GM12801 (cell line): ENCODE data around the gene SARS1.

Source experiments
- TF ChIP-seq, protein P1 (sequence below): IDR thresholded peaks from one replicate; pipeline ENCODE4 v1.5.1; 2011; ENCODE audit warnings: control low read depth; ENCODE audit not compliant: insufficient read length; ENCODE audit errors: extremely low read depth

The SARS1 gene

DNA sequence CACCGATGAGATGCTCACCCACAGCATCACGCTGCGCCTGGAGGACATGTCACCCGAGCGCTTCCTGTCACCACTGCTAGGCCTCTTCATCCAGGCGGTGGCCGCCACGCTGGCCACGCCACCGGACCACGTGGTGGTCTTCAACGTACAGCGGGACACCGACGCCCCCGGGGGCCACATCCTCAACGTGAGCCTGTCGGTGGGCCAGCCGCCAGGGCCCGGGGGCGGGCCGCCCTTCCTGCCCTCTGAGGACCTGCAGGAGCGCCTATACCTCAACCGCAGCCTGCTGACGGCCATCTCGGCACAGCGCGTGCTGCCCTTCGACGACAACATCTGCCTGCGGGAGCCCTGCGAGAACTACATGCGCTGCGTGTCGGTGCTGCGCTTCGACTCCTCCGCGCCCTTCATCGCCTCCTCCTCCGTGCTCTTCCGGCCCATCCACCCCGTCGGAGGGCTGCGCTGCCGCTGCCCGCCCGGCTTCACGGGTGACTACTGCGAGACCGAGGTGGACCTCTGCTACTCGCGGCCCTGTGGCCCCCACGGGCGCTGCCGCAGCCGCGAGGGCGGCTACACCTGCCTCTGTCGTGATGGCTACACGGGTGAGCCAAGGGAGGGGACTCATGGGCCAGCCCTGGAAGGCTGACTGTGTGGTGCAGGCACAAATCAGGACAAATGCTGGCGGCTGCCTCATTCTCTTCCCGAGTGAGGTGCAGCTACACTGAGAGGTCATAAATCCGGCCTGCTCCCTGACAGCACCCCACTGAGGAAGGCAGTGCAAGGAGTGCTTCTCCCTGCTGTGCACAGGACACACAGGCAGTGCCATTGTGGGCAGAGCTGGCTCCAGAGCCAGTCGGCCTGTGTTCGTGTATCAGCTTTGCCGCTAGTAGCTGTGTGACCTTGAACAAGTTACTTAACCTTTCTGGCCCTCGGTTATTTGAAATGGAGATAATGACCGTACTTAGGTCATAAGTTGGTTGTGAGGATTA, 45.1 kb downstream of the SARS1 start:
- TF ChIP-seq, protein P1, sequence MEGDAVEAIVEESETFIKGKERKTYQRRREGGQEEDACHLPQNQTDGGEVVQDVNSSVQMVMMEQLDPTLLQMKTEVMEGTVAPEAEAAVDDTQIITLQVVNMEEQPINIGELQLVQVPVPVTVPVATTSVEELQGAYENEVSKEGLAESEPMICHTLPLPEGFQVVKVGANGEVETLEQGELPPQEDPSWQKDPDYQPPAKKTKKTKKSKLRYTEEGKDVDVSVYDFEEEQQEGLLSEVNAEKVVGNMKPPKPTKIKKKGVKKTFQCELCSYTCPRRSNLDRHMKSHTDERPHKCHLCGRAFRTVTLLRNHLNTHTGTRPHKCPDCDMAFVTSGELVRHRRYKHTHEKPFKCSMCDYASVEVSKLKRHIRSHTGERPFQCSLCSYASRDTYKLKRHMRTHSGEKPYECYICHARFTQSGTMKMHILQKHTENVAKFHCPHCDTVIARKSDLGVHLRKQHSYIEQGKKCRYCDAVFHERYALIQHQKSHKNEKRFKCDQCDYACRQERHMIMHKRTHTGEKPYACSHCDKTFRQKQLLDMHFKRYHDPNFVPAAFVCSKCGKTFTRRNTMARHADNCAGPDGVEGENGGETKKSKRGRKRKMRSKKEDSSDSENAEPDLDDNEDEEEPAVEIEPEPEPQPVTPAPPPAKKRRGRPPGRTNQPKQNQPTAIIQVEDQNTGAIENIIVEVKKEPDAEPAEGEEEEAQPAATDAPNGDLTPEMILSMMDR: no peak

DNA sequence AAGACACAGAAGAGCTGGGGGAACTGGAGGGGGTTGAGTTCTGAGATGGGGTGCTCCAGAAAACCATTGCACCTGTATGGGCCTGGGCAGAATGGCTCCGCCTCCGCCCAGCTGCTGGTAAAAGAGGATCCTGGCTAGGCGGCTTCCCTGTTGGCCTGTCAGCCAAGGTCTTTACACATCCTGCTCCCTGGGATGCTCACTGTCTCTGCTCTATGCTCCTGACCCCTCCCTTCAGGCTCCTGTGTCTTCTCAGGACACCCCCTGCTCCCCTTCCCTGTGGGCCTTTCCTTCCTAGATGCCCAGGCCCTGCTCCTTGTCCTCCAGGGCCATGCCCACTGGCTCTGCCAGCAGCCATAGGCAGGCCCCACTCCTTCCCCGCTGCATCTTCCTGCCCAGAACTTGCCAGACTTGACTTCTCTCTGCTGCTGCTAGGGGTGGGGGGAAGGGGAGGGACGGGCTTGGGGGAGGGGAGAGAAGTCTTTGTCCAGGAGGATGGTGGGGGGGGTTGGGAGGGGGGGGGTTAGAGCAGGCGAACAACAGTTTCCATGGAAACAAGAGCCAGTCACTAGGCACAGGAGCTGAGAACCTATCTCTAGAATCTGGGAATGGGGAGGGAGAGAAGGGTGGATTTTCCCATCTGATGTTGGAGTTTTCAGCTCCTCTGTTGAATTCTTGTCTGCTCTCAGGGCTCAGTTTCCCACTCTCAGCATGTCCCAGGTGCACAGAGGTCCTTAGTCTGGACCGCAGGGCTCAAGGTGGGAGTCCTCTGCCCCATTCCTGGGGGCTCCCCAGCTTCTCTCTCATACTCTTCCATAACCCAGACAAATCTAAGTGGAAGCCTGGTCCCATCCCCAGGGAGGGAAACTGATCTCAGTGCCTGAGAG, 46.2 kb downstream of the SARS1 start:
- TF ChIP-seq, protein P1: no peak

DNA sequence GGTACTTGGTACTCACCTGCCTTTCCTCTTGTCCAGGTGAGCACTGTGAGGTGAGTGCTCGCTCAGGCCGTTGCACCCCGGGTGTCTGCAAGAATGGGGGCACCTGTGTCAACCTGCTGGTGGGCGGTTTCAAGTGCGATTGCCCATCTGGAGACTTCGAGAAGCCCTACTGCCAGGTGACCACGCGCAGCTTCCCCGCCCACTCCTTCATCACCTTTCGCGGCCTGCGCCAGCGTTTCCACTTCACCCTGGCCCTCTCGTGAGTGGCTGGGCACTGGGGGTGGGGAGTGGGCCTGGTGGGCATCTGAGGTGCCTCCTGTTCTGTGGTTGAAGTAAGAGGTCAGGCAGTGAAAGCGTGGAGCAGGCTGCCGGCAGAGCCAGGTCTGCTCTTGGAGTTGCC, 47.3 kb downstream of the SARS1 start:
- TF ChIP-seq, protein P1: no peak

DNA sequence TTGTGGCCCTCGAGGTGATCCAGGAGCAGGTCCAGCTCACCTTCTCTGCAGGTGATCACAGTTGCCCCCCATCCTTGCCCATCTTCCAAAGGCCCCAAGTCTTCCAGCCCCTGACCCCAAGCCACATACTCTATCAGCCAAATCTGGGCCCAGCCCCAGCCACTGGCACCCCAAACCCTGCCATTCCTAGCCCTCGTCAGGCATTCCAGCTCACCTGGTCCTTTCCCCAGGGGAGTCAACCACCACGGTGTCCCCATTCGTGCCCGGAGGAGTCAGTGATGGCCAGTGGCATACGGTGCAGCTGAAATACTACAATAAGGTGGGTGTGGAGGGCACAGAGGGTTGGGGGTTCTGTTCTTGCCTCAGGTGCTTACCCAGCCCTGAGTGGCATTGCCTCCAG, 47.9 kb downstream of the SARS1 start:
- TF ChIP-seq, protein P1: no peak

GRCh38 chr1:109262231-109263055, 48.7 kb downstream of the SARS1 start:
- TF ChIP-seq, protein P1: no peak

GRCh38 chr1:109263234-109263596, 49.5 kb downstream of the SARS1 start:
- TF ChIP-seq, protein P1: no peak
